ENCODE measurements around the gene IGFBP6.
A peak's percentile ranks its signal among the peaks of the same experiment; 100 is the strongest.
"Not testable (repeated sequence)": the region's sequence is repeated elsewhere in the genome, so short reads cannot be mapped to it uniquely, and the experiment has no call there.

Gene IGFBP6

DNA sequence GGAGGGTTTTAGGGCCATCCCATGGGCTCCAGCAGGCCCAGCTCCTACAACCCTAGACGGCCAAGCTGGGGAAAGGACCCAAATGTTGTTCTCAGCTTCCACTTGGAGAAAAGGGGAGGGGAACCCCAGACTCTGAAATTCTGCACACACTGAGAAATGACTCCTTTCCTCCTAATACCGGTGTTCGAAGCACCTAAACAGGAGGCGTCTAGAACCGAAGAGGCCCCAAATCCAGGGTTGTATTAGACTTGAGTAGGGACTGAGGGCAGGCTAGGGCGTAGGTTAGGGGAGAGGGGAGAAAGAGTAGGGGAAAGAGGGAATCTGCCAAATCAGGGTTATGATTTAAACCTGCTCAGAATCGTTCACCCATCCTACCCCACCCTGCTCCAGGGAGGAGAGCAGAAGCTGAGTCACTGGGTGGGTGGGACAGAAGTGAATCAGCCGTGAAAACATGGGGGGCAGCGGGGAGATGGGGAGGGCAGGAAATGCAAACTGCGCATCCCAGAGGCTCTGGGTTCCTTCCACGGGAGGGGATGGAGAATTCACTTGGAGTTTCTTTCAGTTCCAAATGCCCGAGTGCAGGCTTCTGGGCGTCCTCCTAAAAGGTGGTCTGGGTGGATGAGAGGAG, 1.0 kb downstream of the IGFBP6 start:
- DNase-seq = no peak

DNA sequence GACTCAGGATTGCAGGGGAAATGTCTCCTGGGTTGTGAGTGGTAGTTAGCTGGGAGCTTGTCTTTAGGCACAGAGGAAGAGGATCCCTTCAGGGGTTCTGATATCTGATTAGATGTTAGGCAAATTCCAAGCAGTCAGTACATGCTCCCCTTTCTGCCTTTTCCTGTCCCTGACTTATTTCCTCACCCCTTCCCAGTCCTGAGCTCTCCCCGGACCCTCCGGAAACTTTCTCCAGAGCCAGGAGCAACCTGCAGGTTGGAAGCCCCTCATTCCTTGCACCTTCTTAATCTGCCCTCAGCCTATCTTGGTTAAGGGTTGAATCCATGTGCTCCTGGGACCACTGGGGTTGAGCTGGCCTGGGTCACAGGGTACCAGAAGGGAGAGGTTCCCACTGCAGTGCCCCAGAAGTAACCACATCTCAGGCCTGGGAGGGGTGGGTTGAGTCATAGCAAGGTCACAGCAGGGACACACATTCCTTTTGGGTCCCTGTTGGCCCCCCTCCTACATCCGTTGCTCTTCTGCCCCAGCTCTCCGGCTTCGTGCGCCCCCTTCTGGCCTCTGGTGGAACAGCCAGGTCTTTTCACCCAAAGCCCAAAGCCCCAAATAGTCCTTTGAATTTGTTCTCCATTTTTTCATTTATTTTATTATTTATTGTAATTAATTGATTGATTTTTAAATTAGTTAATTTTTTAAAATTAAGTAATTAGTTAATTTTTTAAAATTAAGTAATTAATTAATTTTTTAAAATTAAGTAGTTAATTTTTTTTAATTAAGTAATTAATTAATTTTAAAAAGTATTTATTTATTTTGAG, 1.8 kb downstream of the IGFBP6 start:
- DNase-seq = no peak

DNA sequence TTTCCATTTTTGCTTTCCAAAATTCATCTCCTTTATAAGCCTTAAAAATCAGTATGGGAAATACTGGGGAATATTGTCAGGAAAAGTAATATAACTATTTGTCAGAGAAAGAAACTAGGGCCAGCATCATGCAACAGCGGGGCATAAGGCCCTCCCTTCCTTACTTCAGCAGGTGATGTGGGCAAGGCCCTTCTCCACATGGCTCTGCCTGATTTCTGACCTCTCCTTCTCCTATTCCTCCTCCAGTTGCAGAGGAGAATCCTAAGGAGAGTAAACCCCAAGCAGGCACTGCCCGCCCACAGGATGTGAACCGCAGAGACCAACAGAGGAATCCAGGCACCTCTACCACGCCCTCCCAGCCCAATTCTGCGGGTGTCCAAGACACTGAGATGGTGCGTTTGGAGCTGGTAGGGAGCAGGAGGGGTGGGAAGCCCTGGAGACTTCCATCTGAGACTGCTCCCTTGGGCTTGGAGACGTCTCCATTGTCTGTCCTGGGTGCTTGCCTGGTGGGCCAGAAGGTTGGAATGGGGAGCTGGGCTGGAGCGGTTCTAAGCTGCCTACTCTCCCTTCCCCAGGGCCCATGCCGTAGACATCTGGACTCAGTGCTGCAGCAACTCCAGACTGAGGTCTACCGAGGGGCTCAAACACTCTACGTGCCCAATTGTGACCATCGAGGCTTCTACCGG, 3.1 kb downstream of the IGFBP6 start:
- no peak for DNase-seq

DNA sequence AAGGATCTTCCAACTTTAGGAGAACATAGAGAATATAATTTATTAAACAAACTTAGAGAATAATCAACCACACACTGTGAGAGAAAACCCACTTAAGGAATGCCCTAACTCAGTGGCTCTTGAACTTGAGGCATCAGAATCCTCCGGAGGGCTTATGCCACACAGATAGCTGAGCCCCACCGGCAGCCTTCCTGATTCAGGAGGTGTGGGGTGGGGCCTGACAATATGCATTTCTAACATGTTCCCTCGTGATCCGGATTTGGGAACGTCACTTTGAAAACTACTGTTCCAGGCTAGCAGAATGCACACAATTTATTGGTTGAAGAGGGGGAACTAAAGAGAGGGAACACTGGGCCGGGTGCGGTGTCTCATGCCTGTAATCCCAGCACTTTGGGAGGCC, 3.8 kb downstream of the IGFBP6 start:
- no peak for DNase-seq

DNA sequence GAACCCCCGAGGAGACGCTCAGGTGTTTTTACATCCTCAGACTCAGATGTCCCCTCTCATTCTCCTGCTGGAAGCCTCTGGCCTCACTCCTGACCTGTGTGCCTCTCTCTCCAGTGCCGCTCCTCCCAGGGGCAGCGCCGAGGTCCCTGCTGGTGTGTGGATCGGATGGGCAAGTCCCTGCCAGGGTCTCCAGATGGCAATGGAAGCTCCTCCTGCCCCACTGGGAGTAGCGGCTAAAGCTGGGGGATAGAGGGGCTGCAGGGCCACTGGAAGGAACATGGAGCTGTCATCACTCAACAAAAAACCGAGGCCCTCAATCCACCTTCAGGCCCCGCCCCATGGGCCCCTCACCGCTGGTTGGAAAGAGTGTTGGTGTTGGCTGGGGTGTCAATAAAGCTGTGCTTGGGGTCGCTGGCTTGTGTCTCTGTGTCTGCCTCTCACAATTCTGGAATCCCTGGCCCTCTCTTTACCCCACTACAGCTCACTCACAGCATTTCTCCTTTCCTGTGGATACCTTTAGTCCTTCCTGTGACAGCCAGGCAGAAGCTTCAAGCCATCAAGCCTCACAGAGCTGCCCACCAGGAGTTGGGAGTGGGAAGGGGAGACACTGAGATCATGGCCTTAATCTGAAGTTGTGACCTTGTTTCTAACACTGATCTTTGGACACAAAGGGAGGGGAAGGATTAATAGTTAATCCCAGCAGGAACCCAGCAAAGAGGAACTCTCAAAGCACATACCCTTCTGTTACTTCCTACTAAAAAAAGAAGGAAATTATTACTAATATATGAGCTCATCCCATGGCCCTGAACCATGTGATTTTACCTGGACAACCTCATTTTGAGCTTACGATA, 4.7 kb downstream of the IGFBP6 start:
- no peak for DNase-seq

DNA sequence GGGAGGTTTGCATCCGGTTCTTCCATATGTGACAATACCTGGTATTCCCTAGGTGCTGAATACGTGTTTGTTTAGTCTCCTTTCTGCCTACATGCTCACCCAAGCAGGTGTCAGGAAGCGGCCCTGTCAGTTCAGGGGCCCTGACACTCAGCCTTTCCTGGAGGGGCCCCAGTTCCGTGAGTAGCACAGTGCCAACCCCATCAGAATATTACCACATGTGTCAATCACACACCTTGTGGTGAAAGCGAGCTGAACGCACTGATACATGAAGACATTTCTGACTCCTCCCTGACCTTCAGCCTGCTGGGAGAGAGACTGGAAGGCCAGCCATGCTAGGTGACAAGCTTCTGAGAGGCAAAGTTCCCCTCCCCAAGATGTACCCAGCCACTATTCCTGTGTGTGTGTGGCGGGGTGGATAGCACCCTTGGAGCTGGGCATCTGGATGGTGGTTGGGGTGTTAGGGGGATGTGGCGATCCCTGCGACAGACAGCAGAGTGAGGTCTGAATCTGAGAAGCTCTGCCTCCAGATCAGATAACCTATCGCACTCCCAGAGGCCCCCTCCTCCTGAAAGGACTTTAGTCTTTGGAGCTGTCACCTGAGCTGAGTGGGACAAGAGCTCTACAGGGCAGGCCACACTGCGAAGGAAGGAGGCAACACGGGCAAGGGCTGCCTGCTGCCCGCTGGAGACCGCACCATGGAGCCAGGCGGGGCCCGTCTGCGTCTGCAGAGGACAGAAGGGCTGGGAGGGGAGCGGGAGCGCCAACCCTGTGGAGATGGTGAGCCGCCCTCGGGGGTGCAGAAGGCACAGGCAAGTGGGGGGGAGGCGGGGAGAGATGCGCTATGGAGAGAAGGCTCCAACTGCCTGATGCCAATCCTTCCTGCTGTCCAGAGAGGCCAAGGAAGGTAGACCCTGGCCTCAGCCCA, 5.7 kb downstream of the IGFBP6 start, which contains the start of gene SOAT2:
SOAT2 (plus strand) TSS at position 604 of the 925 bp plus-strand sequence; CDS start at position 696, 92 bp downstream.
- DNase-seq = peak; percentile 55

DNA sequence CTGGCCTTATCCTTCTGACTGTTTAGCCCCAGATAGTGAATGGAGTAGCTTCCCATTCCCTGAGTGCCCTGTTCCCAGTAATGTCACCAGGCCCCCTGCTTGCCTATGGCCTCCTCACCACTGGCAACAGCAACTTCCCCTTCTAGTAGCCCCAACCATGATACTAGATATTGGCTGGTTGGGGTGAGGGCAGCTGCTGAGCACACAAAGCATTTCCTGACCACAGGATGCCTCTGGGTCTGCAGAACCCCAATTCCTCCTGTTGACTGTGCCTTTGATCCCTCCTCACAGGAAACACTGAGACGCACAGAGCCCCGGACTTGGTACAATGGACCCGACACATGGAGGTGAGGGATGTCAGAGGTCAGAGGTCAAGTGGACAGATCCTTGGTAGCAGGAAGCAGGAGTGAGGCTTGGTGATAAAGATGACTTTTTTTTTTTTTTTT, 6.4 kb downstream of the IGFBP6 start:
- no peak for DNase-seq

DNA sequence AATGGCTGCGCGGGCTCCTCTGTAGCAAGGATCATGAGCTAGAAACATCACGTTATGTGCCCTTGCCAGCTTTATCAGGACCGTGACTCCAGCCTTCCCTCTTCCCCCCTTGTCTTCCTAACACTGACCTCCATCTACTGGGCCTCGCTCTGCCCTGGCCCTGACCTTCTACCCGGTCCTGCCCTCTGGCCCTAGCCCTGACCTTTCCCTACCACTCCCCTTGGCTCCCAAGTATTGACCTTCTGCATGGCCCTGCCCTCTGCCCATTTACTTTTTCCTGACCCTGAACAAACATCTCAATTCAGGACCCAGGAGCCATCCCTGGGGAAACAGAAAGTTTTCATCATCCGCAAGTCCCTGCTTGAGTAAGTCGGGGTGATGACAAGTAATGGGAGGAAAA, 7.8 kb downstream of the IGFBP6 start:
- DNase-seq = no peak

DNA sequence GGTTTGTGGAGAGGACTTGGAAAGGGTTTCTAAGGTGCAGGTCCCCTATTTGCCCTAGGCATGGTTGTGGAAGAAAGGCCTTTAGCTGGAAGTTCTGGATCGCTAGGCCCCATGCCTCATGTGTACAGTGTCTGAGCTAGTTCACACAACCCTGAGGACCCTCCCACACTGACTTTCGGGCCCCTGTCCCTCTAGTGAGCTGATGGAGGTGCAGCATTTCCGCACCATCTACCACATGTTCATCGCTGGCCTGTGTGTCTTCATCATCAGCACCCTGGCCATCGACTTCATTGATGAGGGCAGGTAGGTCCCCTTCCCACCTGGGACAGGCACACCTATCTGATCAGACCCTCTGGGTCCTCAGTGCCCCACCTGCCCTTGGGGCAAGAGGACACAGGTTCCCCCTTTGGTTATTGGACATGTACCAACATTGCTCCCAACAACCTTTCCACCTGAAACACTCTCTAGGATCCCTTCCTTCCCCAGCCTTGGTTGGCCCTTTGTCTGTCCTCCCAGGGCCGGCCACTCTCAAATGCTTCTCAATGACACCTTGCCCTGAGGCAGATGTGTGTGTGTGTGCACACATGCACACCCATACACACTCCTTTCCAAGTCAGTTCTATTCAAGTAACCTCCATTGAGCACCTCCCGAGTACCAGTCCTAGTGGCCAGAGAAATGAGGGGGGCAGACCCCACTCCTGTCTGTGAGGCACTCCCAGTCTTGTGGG, 8.4 kb downstream of the IGFBP6 start:
- DNase-seq = no peak

DNA sequence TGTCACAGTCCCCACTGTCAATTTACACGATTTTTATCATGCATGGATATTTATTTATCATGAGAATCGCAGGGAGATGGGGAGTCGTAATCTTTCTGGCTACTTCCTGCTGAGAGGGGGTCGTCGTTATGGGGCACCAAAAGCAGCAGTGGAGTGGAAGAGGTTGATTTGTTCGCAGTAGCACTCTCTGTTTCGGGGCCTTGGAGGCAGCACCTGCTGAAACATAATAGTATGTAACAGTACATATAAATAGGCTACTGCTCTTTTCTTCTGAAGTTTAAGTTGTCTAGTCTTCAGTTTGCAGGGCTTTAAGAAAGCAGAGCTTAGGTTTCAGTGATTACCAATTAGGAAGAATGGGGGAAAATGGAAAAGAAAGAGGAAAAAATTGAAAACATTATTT, 9.7 kb downstream of the IGFBP6 start:
- no peak for DNase-seq

DNA sequence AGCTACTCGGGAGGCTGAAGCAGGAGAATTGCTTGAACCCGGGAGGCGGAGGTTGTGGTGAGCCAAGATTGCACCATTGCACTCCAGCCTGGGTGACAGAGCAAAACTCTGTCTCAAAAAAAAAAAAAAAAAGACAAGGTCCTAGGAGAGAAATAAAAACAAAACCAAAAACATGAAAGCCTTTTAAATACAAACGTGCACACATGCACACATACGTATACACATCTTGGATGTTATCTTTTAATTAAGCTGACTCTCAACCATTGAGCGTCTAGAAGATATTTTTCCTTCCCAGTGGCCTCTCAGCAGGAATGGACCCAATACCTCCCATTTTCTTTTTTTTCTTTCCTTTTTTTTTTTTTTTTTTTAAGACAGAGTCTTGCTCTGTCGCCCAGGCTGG, 15.0 kb downstream of the IGFBP6 start:
- DNase-seq = not testable (repeated sequence)

DNA sequence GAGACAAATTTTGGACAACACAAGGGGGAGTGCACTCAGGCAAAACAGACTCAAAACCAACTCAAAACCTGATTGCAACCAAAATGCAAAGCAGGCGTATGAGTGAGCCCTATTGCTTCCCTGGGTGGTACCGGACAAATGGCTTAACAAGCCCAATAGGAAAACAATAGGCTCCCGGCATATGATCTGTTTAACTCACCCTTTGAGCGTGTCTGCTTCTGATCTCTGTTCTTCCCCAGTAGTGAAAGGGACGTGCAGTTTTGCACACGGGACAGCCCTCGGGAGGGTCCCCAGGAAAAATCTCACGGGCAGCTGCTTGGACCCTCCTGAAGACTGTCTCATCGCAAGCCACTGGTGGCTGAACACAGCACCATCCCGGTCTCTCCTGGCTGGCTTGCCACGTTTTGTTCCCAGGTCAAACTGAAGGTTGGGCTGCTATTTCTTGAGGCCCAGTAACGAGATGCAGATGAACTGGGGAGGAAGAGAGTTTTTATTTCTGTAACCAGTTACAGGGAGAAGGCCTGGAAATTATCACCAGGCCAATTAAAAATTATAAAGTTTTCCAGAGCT, 15.8 kb downstream of the IGFBP6 start:
- no peak for DNase-seq

DNA sequence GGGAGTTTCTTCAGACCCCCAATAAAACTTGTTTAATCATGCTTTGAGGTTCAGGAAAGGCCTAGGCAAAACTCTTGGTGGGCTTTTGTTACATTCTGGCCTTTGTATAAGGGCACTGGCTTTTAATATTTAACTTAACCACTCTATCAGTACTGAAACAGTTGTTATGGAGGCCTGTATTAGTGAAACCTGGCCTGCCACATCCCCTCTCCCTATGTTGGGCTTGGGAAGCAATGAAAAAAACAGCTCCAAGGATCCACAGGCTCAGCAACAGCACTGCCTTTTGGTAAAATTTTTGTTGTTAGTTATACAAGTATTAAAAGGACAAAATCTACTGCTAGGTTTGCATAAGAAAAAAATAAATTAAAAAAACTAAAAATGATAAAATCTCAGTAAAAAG, 16.5 kb downstream of the IGFBP6 start:
- DNase-seq = no peak

DNA sequence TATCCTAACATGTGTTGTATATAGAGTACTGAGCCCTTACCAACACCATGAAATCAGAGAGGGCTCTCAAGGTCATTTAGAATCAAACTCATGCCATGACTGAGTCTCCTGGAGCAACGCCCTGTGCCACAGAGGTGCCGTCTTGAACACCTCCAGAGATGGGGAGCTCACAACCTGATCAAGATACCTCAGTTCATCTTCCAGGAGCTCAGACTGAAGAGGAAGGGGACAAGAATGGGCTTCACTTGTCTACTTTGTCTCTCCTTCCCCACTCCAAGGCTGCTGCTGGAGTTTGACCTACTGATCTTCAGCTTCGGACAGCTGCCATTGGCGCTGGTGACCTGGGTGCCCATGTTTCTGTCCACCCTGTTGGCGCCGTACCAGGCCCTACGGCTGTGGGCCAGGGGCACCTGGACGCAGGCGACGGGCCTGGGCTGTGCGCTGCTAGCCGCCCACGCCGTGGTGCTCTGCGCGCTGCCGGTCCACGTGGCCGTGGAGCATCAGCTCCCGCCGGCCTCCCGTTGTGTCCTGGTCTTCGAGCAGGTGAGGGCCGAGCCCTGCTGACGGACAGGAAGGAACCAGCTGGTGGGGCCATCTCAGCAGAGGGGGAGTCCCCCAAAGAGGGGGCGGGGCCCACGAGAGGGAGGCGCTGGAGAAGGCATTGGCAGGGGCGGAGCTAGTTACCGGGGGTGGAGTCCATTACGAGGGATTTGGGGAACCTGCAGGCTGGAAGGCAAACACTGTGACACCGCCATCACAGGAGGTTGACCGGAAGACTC, 17.8 kb downstream of the IGFBP6 start:
- no peak for DNase-seq

DNA sequence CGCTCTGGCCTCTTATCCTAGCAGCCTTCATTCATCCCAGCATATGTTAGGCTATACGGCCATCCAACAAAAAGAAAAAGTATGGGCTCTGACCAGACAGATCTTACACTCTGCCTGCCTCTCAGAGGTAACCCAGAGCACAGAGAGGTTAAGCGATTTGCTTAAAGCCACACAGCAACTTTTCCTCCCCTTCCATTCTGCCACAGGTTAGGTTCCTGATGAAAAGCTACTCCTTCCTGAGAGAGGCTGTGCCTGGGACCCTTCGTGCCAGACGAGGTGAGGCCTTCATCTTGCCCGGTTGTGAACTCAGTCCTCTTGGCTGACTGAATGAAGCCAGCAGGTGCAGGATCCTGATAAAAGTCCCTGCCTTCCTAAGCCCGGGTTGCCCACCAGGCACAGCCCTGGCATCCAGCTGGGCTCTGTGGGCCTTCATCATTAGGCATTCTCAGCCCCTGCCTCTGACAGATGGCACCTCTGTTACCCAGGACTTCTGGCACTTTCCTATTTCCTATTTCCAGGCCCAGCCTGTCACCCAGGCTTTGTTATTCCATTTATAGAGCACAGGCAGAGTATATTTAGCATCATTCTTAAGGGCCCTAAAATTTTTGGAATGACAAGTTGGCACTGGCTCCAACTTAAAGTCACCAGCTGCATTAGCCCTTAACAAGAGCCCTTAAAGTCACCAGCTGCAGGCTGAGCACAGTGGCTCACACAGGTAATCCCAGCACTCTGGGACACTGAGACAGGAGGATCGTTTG, 18.6 kb downstream of the IGFBP6 start:
- no peak for DNase-seq

DNA sequence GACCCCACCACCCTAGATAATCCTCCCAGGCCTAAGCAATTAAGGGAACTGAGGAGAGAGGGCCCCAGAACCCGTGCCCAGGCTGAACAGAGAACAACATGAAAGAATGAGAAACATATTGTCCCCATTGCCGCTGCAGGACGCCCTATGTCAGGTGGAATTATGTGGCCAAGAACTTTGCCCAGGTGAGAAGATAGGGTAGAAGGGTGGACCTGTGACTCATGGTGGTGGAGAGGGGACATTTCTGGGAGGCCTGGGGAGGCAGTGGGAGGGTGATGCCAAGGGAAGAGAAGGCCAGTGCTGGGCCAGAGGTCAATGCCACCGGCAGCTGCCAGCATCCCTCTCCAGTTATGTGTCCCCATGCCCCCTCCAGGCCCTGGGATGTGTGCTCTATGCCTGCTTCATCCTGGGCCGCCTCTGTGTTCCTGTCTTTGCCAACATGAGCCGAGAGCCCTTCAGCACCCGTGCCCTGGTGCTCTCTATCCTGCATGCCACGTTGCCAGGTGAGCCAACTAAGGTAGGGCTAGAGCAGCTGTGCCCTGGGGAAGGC, 21.4 kb downstream of the IGFBP6 start:
- no peak for DNase-seq

DNA sequence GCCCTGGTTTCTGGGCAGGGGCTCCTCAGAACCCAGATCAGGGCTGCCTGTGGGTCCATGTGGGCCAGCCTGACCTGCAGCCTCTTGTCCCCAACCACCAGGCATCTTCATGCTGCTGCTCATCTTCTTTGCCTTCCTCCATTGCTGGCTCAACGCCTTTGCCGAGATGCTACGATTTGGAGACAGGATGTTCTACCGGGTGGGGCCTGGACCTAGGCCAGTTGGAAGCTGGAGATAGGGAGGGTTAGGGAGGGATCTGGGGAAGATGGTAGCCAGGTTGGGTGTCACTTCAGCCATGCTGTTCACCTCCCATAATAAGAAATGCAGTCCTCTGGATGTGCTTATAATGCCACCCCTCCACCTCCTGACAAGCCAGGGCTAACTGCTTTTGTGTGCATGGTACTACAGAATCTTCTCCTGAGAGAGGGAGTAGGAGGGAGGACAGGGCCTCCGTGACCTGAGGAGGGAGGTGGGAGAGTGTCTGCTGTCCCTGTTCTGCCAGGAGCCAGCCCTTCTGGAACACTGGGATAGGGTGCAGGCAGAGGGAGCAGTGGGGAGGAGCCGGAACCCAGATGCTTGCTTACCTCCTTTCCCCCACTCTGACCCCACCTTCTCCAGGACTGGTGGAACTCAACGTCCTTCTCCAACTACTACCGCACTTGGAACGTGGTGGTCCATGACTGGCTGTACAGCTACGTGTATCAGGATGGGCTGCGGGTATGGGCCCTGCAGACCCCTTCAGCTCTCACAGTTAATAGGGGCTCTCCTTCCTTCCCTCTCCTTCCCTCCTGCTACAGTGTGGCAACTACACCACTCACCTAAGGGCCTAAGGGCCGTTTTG, 23.4 kb downstream of the IGFBP6 start:
- no peak for DNase-seq

DNA sequence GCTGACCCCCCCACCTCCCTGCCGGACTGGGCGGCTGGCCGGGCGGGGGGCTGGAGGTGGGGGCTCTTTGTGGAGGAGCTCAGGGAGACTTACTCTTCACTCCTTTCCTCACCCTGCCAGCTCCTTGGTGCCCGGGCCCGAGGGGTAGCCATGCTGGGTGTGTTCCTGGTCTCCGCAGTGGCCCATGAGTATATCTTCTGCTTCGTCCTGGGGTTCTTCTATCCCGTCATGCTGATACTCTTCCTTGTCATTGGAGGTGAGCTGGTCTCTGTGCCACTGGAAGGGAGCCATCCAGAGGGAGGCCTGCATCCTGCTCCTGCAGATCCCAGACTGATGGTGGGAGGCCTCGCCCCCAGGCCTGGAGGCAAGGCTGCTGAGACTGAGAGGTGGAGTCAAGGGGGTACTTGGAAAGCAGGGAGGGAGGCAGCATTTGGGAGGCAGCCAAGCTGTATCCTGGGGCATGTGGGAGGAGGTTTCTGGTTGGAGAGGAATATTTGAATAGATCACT, 25.5 kb downstream of the IGFBP6 start:
- DNase-seq = no peak
